Measurements from ENCODE around the gene GRHL3.
"Not testable (repeated sequence)": the region's sequence is repeated elsewhere in the genome, so short reads cannot be mapped to it uniquely, and the experiment has no call there.

Gene GRHL3

DNA sequence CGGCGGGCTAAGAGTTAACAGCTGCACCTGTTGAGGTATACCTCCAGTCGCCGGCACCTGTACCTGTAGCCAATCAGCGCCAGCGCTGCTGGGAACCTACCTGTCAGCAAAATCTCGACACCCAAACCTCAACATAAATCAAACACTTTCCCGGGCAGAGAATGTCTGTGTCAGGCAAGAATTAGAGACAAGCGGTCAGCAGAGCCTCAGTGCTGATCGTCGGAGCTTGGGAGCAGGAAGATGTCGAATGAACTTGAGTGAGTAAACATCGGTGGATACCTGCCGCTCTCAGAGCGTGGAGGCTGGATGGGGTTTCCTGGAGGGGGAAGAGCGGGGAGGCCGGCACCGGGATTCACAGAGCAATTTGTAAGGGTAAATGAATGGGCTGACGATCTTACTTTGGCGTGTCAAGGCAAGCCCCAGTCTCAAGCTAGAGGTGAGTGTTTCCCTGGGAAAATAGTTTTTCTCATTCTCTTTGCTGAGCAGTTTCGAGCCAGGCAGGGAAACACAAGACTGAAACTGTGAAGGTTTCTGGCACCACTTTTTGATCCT is at the start of gene GRHL3:
TSS of gene GRHL3 (plus strand) at position 46 of the 552 bp plus-strand sequence. CDS start at position 241, 195 bp downstream.
- CTCF ChIA-PET = interaction anchor here (0.6 to 3.9 kb wide), 5 partner anchors 9 to 117 kb away, joined by 3 to 13 read pairs (median 3); no protein-coding TSS in a partner anchor
- H3K27ac ChIP-seq = peak within 1 kb of the TSS; percentile 86
- POLR2A ChIA-PET (ENCODE audit: low non-redundant PET) = interaction anchor here (0.6 kb wide), 1 partner anchor 118 kb away, joined by 3 read pairs; no protein-coding TSS in a partner anchor
- TF ChIP-seq, protein P1, sequence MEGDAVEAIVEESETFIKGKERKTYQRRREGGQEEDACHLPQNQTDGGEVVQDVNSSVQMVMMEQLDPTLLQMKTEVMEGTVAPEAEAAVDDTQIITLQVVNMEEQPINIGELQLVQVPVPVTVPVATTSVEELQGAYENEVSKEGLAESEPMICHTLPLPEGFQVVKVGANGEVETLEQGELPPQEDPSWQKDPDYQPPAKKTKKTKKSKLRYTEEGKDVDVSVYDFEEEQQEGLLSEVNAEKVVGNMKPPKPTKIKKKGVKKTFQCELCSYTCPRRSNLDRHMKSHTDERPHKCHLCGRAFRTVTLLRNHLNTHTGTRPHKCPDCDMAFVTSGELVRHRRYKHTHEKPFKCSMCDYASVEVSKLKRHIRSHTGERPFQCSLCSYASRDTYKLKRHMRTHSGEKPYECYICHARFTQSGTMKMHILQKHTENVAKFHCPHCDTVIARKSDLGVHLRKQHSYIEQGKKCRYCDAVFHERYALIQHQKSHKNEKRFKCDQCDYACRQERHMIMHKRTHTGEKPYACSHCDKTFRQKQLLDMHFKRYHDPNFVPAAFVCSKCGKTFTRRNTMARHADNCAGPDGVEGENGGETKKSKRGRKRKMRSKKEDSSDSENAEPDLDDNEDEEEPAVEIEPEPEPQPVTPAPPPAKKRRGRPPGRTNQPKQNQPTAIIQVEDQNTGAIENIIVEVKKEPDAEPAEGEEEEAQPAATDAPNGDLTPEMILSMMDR (conservative IDR thresholded peaks at IDR 0.05; ENCODE audit: low read depth) = no peak
- peak; percentile 94 for DNase-seq (ENCODE audit: low spot score)

DNA sequence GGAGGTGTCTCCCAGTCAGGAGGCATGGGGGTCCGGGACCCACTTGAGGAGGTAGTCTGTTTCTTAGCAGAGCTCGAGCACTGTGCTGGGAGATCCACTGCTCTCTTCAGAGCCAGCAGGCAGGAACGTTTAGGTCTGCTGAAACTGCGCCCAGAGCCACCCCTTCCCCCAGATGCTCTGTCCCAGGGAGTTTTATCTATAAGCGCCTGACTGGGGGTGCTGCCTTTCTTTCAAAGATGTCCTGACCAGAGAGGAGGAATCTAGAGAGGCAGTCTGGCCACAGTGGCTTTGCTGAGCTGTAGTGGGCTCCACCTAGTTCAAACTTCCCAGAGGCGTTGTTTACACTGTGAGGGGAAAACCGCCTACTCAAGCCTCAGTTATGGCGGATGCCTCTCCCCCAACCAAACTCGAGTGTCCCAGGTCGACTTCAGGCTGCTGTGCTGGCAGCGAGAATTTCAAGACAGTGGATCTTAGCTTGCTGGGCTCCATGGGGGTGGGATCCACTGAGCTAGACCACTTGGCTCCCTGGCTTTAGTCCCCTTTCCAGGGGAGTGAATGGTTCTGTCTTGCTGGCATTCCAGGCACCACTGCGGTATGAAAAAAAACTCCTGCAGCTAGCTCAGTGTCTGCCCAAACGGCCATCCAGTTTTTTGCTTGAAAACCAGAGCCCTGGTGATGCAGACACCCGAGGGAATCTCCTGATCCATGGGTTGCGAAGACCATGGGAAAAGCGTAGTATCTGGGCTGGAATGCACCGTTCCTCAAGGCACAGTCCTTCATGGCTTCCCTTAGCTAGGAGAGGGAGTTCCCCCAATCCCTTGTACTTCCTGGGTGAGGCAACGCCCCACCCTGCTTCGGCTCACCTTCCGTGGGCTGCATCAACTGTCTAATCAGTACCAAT is 44.7 kb upstream of the GRHL3 start:
- DNase-seq (ENCODE audit: low spot score); POLR2A ChIA-PET (ENCODE audit: low non-redundant PET); H3K27ac ChIP-seq: not testable (repeated sequence)
- CTCF ChIA-PET = interaction anchor here (0.6 kb wide), 1 partner anchor 20 kb away, joined by 4 read pairs; no protein-coding TSS in a partner anchor

DNA sequence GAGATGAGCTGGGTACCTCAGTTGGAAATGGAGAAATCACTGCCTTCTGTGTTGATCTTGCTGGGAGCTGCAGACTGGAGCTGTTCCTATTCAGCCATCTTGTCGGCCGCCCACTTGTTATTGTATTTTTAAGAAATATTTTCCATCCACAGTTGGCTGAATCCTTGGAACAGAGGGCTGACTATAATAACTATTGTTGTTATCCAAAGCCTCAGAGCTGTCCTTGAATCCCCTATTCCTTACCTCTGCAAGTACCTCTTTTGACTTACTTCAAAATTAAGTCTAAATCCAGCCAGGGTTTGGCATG is 44.1 kb upstream of the GRHL3 start:
- ChIA-PET CTCF (no interaction called here), POLR2A (ENCODE audit: low non-redundant PET) (no interaction called here)
- no peak overlapping the region for H3K27ac ChIP-seq
- DNase-seq (ENCODE audit: low spot score) = no peak
- TF ChIP-seq, protein P1 (conservative IDR thresholded peaks at IDR 0.05; ENCODE audit: low read depth) = no peak

- no peak for DNase-seq (ENCODE audit: low spot score)
- H3K27ac ChIP-seq = no peak overlapping the region
- TF ChIP-seq, protein P1 (conservative IDR thresholded peaks at IDR 0.05; ENCODE audit: low read depth) = no peak
- ChIA-PET POLR2A (ENCODE audit: low non-redundant PET) (no interaction called here), CTCF (interaction anchor here (0.7 kb wide), 1 partner anchor 711 kb away, joined by 3 read pairs; no protein-coding TSS in a partner anchor)
Measured at GRCh38 chr1:24275510-24275909, 43.6 kb upstream of the GRHL3 start.

- CTCF ChIA-PET = no interaction called here
- POLR2A ChIA-PET (ENCODE audit: low non-redundant PET) = no interaction called here
- H3K27ac ChIP-seq = no peak overlapping the region; the same call in 1 of the 2 replicates
- TF ChIP-seq, protein P1 (conservative IDR thresholded peaks at IDR 0.05; ENCODE audit: low read depth) = no peak
- no peak for DNase-seq (ENCODE audit: low spot score)
Measured at GRCh38 chr1:24276791-24277190, 42.4 kb upstream of the GRHL3 start.

DNA sequence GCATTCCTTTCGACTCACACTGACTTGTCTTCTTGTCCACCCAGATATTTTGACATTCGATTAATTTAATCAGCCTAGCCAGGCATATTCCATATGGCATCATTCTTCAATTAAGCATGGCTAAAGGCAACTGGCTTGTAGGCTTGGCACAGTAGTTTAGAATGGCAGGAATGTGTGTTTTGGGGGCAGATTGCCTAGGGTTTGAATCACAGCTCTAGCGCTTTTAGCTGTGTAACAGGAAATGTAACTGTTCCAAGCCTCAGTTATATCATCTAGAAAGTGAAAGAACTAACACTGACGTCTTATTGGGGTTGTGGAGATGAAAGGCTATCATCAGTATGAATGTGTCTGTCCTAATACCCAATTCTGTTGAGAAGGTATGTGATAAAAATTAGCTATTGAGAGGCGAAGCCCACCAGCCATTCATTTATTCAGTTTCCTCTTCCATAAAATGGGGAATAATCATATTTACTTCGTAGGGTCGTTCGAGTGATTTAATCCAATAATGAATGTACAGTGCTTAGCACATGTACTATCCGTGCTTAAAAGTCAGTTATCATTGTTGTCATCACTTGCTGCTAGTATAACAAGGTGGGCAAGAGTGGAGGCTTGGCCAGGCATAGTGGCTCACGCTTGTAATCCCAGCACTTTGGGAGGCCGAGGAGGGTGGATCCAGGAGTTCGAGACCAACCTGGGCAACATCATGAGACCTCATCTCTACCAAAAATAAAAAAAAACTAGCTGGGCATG is 41.6 kb upstream of the GRHL3 start:
- POLR2A ChIA-PET (ENCODE audit: low non-redundant PET) = interaction anchor here (0.6 kb wide), 1 partner anchor 98 kb away, joined by 9 read pairs; no protein-coding TSS in a partner anchor
- CTCF ChIA-PET = interaction anchor here (0.7 to 0.8 kb wide), 2 partner anchors 23 to 135 kb away, joined by 3 read pairs; partner anchors contain the start of gene IL22RA1

More for the DNA sequence above, 41.6 kb upstream of the GRHL3 start:
- TF ChIP-seq, protein P1 (conservative IDR thresholded peaks at IDR 0.05; ENCODE audit: low read depth) = no peak
- H3K27ac ChIP-seq = peak overlapping the region; percentile 46; the same call in 1 of the 2 replicates
- no peak for DNase-seq (ENCODE audit: low spot score)

Measured in RWPE1 (cell line).